CMK (cell line): ENCODE data around the gene TRMT2A.

Experiments
- DNase-seq: peaks from one replicate; pipeline ENCODE4 v3.0.0-alpha.2; 2010; ENCODE audit warnings: low read depth

The TRMT2A gene

DNA sequence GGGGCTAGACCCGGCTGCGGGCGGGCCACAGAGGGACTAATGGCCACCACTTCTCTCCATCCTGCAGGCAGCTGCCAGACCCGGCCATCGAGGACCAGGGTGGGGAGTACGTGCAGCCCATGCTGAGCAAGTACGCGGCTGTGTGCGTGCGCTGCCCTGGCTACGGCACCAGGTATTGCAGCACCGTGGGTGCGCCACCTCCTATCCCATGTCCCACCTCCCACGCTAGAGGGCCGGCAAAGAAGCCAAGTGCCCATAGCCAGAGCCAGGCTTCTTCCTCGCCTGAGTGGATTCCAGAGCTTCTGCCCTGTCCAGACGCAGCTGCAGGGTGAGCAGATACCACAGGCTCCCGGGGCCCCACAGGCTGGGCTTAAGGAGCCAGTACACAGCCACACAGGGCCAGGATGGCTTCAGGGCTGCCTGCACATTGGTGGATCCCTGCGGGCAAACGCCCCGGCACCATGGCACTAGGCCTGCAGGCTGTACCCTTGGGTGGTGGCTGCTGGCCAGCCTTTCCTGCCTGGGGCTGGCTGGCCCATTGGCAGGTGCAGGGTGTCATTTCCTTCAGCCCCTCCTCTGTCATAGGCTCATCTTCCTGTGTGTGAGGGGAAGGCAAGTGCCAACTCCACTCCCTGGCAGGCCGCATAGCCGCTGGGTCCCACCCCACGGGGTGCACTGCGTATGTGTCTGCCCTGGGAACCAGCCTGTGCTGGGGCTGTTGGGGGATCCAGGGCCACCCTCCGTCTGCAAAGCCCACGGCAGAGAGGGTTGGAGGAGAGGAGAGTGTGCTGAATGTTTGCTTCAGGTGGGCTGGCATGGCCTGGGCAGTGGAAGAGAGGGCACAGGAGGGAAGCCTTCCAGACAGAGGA is 53.5 kb downstream of the TRMT2A start:
- no peak for DNase-seq

DNA sequence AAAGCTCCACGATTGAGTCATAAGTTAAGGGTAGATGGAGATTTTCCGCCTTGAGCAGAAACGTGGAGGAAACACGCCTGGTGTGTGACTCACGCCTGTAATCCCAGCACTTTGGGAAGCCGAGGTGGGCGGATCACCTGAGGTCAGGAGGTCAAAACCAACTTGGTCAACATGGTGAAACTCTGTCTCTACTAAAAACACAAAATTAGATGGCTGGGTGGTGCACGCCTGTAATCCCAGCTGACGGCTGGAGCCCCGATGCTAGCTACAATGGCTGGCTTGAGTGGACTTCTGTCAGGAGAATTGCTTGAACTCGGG is 54.3 kb downstream of the TRMT2A start:
- no peak for DNase-seq

DNA sequence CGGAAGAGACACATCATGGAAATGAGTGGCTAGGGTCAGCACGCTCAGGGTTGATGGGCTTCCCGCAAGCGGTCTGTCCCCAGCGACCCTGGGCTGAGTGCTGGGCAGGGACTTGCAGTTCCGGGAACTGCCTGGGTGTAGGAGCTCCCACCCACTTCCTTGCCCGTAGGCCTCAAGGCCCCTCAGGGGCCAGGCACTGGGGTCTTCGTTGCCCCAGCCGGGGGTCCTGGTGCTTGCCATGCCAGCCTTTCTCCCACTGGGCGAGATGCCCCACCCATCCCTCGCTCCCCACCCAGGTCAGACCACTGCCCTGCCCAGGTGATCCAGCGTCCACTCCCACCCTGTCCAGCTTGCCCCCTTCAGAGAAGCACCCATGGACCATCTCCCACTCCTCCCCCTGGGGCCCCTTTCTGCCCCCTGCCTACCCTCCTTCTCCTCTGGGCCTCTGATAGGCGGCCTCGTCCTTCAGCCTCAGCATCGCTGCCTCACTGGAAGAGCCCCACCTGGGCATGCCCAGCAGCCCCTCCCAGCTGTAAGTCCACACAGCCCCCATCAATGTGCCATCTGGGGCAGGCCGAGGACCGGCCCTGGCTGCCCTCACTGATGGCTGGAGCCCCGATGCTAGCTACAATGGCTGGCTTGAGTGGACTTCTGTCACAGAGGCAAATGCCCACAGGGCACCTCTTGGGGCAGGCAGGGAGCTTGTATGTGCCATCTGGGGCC is 54.8 kb downstream of the TRMT2A start:
- DNase-seq = no peak
